PC-3 (cell line): ENCODE measurements around the gene WDR83. TPM values are rescaled to one million over a fixed set of nuclear protein-coding genes. Genes with fewer than 3 reads are reported as not detected.

ENCODE experiments used
- ATAC-seq: fragments of 200-7000 bp; cut with Tn5 transposase; 2 replicates; pipeline ENCODE4 v1.9.1; 2020; ENCODE audit warnings: mild to moderate bottlenecking, moderate library complexity
- BruUV-seq: library from RNA; stranded (reverse); fragments of 400-500 nt; replicated peaks from 2 replicates; lab custom pipeline; 2021; lab: Mats Ljungman, UMichigan
- CTCF ChIA-PET: fragments of 300-600 bp; sonication (Branson Sonifier 250); formaldehyde crosslinking; loops from one replicate; lab custom pipeline; 2022; ENCODE audit warnings: antibody characterized with exemption; lab: Charles Lee
- POLR2A ChIA-PET: fragments of 300-600 bp; sonication (Branson Sonifier 250); formaldehyde crosslinking; loops from one replicate; lab custom pipeline; 2022; ENCODE audit warnings: antibody characterized with exemption; ENCODE audit not compliant: unreplicated experiment; lab: Charles Lee
- DNase-seq: peaks from one replicate; pipeline ENCODE4 v3.0.0-alpha.2; 2015
- H2AFZ ChIP-seq: fragments of 300-600 bp; sonication (generic); 2 replicates; pipeline ENCODE4 v1.6.0; 2016; ENCODE audit warnings: antibody characterized with exemption, low read length
- H3F3A ChIP-seq: fragments of 300-600 bp; sonication (generic); one replicate; pipeline ENCODE4 v1.6.0; 2017; ENCODE audit warnings: antibody characterized with exemption, low read length, control low read depth, mild to moderate bottlenecking; ENCODE audit not compliant: unreplicated experiment
- H3K27ac ChIP-seq: fragments of 300-600 bp; sonication (generic); 2 replicates; pipeline ENCODE4 v1.5.1; 2016; ENCODE audit warnings: mild to moderate bottlenecking, low read length
- H3K27me3 ChIP-seq: fragments of 300-600 bp; sonication (generic); 2 replicates; pipeline ENCODE4 v1.6.1; 2016; ENCODE audit warnings: low read length, mixed read lengths
- H3K36me3 ChIP-seq: fragments of 300-600 bp; sonication (generic); 2 replicates; pipeline ENCODE4 v1.6.1; 2016; ENCODE audit warnings: low read depth, mixed run types, low read length, mixed read lengths
- H3K4me1 ChIP-seq: fragments of 300-600 bp; sonication (generic); 2 replicates; pipeline ENCODE4 v1.5.1; 2016; ENCODE audit warnings: low read length; ENCODE audit not compliant: insufficient read depth
- H3K4me2 ChIP-seq: fragments of 300-600 bp; sonication (generic); 2 replicates; pipeline ENCODE4 v1.6.0; 2016; ENCODE audit warnings: low read length
- H3K4me3 ChIP-seq: fragments of 300-600 bp; sonication (generic); 2 replicates; pipeline ENCODE4 v1.5.1; 2016; ENCODE audit warnings: mild to moderate bottlenecking, low read length, mixed read lengths
- H3K79me2 ChIP-seq: fragments of 300-600 bp; sonication (generic); 2 replicates; pipeline ENCODE4 v1.6.1; 2017; ENCODE audit warnings: low read length, mixed read lengths
- H3K9ac ChIP-seq: fragments of 300-600 bp; sonication (generic); 2 replicates; pipeline ENCODE4 v1.6.0; 2016; ENCODE audit warnings: mild to moderate bottlenecking, low read length
- H3K9me2 ChIP-seq: fragments of 300-600 bp; sonication (generic); replicated peaks from 2 replicates; pipeline ENCODE4 v1.6.1; 2016; ENCODE audit warnings: mixed run types, low read length, mixed read lengths
- H3K9me3 ChIP-seq: fragments of 300-600 bp; sonication (generic); 2 replicates; pipeline ENCODE4 v1.6.1; 2016; ENCODE audit warnings: low read length, mixed read lengths
- H4K20me1 ChIP-seq: fragments of 300-600 bp; sonication (generic); 2 replicates; pipeline ENCODE4 v1.6.1; 2016; ENCODE audit warnings: low read length, mixed read lengths
- CTCF ChIP-seq: fragments of 300-600 bp; sonication (generic); conservative IDR thresholded peaks from 2 replicates; pipeline ENCODE4 v1.5.1; 2017; ENCODE audit warnings: antibody characterized with exemption, low read depth, mild to moderate bottlenecking, low read length
- EZH2 ChIP-seq: fragments of 300-600 bp; sonication (generic); IDR thresholded peaks from one replicate; pipeline ENCODE4 v1.6.1; 2017; ENCODE audit warnings: antibody characterized with exemption, mild to moderate bottlenecking, low read length; ENCODE audit not compliant: unreplicated experiment
- EZH2phosphoT487 ChIP-seq: fragments of 300-600 bp; sonication (generic); IDR thresholded peaks from 2 replicates; pipeline ENCODE4 v1.6.1; 2018; ENCODE audit warnings: mild to moderate bottlenecking, antibody characterized with exemption, low read length, borderline replicate concordance
- intact Hi-C: fragments of 100-400 bp; cut with micrococcal nuclease; formaldehyde crosslinking; loops from 2 replicates; pipeline ENCODE4 v1.9.0; 2023
- total RNA-seq: library from RNA; depleted of rRNA; stranded (reverse); fragments of >200 nt; gene quantifications from 2 replicates; pipeline ENCODE4 v1.2.3, GENCODE V29; 2014

The WDR83 gene
- total RNA-seq, 1 experiment from 2014 or later, result 39.5 TPM

- no peak overlapping the region for H3K4me3 ChIP-seq
- peaks cover 69% of the 10 kb centered on the region for H3K36me3 ChIP-seq
- intact Hi-C loops, result no loop called here
- H3K27me3 ChIP-seq, result no peaks in the 10 kb centered on the region
- CTCF ChIA-PET, result no interaction called here
- no peak for ATAC-seq
- TF ChIP-seq EZH2phosphoT487 (no peak), EZH2 (no peak), CTCF (no peak)
- DNase-seq, result no peak
- H2AFZ ChIP-seq, result no peak overlapping the region
- no TSS peak for BruUV-seq
- no peak overlapping the region for H3K27ac ChIP-seq
- no peaks in the 10 kb centered on the region for H3K9me3 ChIP-seq
- peaks cover 5% of the 10 kb centered on the region for H3F3A ChIP-seq
- peaks cover 48% of the 10 kb centered on the region for H3K79me2 ChIP-seq
- H4K20me1 ChIP-seq, result peaks cover 13% of the 10 kb centered on the region; the same call in 1 of the 2 replicates
- POLR2A ChIA-PET, result no interaction called here
- no peak overlapping the region for H3K4me2 ChIP-seq
- H3K4me1 ChIP-seq, result peaks cover 19% of the 10 kb centered on the region
- H3K9me2 ChIP-seq, result no peaks in the 10 kb centered on the region
- no peak overlapping the region for H3K9ac ChIP-seq
These were observed 48.5 kb downstream of the WDR83 start for GRCh38 chr19:12715102-12715501.

GRCh38 chr19:12715929-12716328 is 49.3 kb downstream of the WDR83 start:
- Histone ChIP-seq H3K36me3 (peaks cover 63% of the 10 kb centered on the region), H3K4me3 (no peak overlapping the region), H4K20me1 (peaks cover 19% of the 10 kb centered on the region; the same call in 1 of the 2 replicates), H3K27ac (no peak overlapping the region), H3K9me3 (no peaks in the 10 kb centered on the region), H3K79me2 (peaks cover 56% of the 10 kb centered on the region), H3K9me2 (no peaks in the 10 kb centered on the region), H3F3A (peaks cover 5% of the 10 kb centered on the region), H2AFZ (no peak overlapping the region), H3K4me2 (no peak overlapping the region), H3K27me3 (no peaks in the 10 kb centered on the region), H3K9ac (no peak overlapping the region), H3K4me1 (peaks cover 24% of the 10 kb centered on the region)
- DNase-seq (no peak), ATAC-seq (no peak)
- POLR2A ChIA-PET, result interaction anchor here (0.5 kb wide), 1 partner anchor 39 kb away, joined by 5 read pairs; no protein-coding TSS in a partner anchor
- intact Hi-C loops, result loop anchor here (2.0 kb wide), 1 partner anchor 17 kb away; no protein-coding TSS in a partner anchor
- BruUV-seq, result no TSS peak
- no peak for TF ChIP-seq EZH2
- TF ChIP-seq CTCF, result no peak
- no peak for TF ChIP-seq EZH2phosphoT487
- CTCF ChIA-PET, result interaction anchor here (0.5 to 0.7 kb wide), 3 partner anchors 10 to 44 kb away, joined by 3 to 11 read pairs (median 9); no protein-coding TSS in a partner anchor

GRCh38 chr19:12720296-12720695 is 53.7 kb downstream of the WDR83 start:
- TF ChIP-seq EZH2 (no peak), CTCF (no peak), EZH2phosphoT487 (no peak)
- H4K20me1 ChIP-seq, result peaks cover 19% of the 10 kb centered on the region; the same call in 1 of the 2 replicates
- POLR2A ChIA-PET, result interaction anchor here (0.6 kb wide), 1 partner anchor 1451 kb away, joined by 3 read pairs; no protein-coding TSS in a partner anchor
- intact Hi-C loops, result no loop called here
- H3K36me3 ChIP-seq, result peaks cover 30% of the 10 kb centered on the region
- no TSS peak for BruUV-seq
- H3K9me3 ChIP-seq, result no peaks in the 10 kb centered on the region
- peak overlapping the region; percentile 87 for H3K9ac ChIP-seq
- ATAC-seq, result no peak
- peak overlapping the region; percentile 8; the same call in 1 of the 2 replicates for H2AFZ ChIP-seq
- DNase-seq, result no peak
- H3K27me3 ChIP-seq, result no peaks in the 10 kb centered on the region
- CTCF ChIA-PET, result no interaction called here
- H3K4me1 ChIP-seq, result peaks cover 37% of the 10 kb centered on the region
- H3K4me3 ChIP-seq, result peak overlapping the region; percentile 89
- H3K9me2 ChIP-seq, result no peaks in the 10 kb centered on the region
- peaks cover 85% of the 10 kb centered on the region for H3K79me2 ChIP-seq
- H3K27ac ChIP-seq, result no peak overlapping the region
- peaks cover 5% of the 10 kb centered on the region for H3F3A ChIP-seq
- peak overlapping the region; percentile 94 for H3K4me2 ChIP-seq
